ENCODE data around the gene PARVB. TPM values are rescaled to one million over a fixed set of nuclear protein-coding genes. Genes with fewer than 3 reads are reported as not detected.

PARVB gene
- total RNA-seq, 1 experiment from 2014 or later, result 85.3 TPM

GRCh38 chr22:44187652-44188230 lies 163.6 kb downstream of the PARVB start:
- Histone ChIP-seq H3K9ac (ENCODE audit: low read length) (no peak overlapping the region), H3K4me1 (ENCODE audit: insufficient read depth, low read length) (peaks cover 1% of the 10 kb centered on the region; the same call in 1 of the 2 replicates), H2AFZ (ENCODE audit: low read length) (no peak overlapping the region), H3F3A (ENCODE audit: low read length, unreplicated experiment) (no peaks in the 10 kb centered on the region), H3K4me3 (ENCODE audit: low read length) (no peak overlapping the region), H3K27me3 (ENCODE audit: low read length) (no peaks in the 10 kb centered on the region), H3K9me3 (ENCODE audit: low read length) (no peaks in the 10 kb centered on the region), H3K27ac (ENCODE audit: low read length) (no peak overlapping the region), H3K79me2 (ENCODE audit: low read length) (no peaks in the 10 kb centered on the region), H3K4me2 (ENCODE audit: low read length) (no peak overlapping the region), H3K9me2 (replicated peaks; ENCODE audit: low read length) (no peaks in the 10 kb centered on the region), H4K20me1 (ENCODE audit: low read length) (no peaks in the 10 kb centered on the region), H3K36me3 (ENCODE audit: low read depth, low read length) (no peaks in the 10 kb centered on the region)
- DNase-seq (no peak), ATAC-seq (no peak)
- POLR2A ChIA-PET (ENCODE audit: unreplicated experiment), result no interaction called here
- CTCF ChIA-PET, result no interaction called here
- TF ChIP-seq CTCF (conservative IDR thresholded peaks at IDR 0.05; ENCODE audit: low read depth, low read length), result no peak
- no peak for TF ChIP-seq EZH2phosphoT487 (IDR thresholded peaks at IDR 0.05; ENCODE audit: borderline replicate concordance, low read length)
- intact Hi-C loops (cut with micrococcal nuclease), result no loop called here
- BruUV-seq (replicated peaks), result no TSS peak

DNA sequence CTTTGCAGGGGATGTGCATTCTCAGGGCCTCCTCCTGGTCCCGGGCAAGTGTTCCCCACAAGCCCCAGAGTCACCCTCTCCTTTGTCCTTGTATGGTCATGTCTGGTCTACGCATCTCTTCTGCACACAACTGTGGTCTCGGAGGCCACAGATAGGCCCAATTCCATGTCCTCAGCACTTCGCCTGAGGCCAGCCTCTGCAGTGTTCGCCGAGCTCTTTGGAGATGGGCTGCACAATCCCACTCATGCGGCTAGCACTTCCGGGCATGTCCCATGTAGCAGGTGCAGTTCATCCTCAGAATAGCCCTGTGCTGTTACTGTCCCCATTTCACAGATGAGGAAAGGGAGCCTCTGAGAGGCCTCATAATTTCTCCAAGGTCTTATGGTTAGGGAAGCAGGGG lies 164.2 kb downstream of the PARVB start:
- no peaks in the 10 kb centered on the region for H4K20me1 ChIP-seq (ENCODE audit: low read length)
- no peak overlapping the region for H3K9ac ChIP-seq (ENCODE audit: low read length)
- intact Hi-C loops (cut with micrococcal nuclease), result no loop called here
- no peak overlapping the region for H3K4me2 ChIP-seq (ENCODE audit: low read length)
- no peaks in the 10 kb centered on the region for H3K36me3 ChIP-seq (ENCODE audit: low read depth, low read length)
- no peak overlapping the region for H3K27ac ChIP-seq (ENCODE audit: low read length)
- ChIA-PET CTCF (no interaction called here), POLR2A (ENCODE audit: unreplicated experiment) (no interaction called here)
- ATAC-seq (no peak), DNase-seq (no peak)
- BruUV-seq (replicated peaks), result no TSS peak
- H3K27me3 ChIP-seq (ENCODE audit: low read length), result no peaks in the 10 kb centered on the region
- H3K9me3 ChIP-seq (ENCODE audit: low read length), result no peaks in the 10 kb centered on the region
- no peak overlapping the region for H2AFZ ChIP-seq (ENCODE audit: low read length)
- TF ChIP-seq EZH2 (IDR thresholded peaks at IDR 0.05; ENCODE audit: low read length, unreplicated experiment) (no peak), CTCF (conservative IDR thresholded peaks at IDR 0.05; ENCODE audit: low read depth, low read length) (no peak), EZH2phosphoT487 (IDR thresholded peaks at IDR 0.05; ENCODE audit: borderline replicate concordance, low read length) (no peak)
- no peaks in the 10 kb centered on the region for H3K79me2 ChIP-seq (ENCODE audit: low read length)
- peaks cover 7% of the 10 kb centered on the region; the same call in 1 of the 2 replicates for H3K4me1 ChIP-seq (ENCODE audit: insufficient read depth, low read length)
- H3K4me3 ChIP-seq (ENCODE audit: low read length), result no peak overlapping the region
- no peaks in the 10 kb centered on the region for H3F3A ChIP-seq (ENCODE audit: low read length, unreplicated experiment)
- H3K9me2 ChIP-seq (replicated peaks; ENCODE audit: low read length), result no peaks in the 10 kb centered on the region

- no peaks in the 10 kb centered on the region for H3K79me2 ChIP-seq (ENCODE audit: low read length)
- H3K9me2 ChIP-seq (replicated peaks; ENCODE audit: low read length), result no peaks in the 10 kb centered on the region
- no peak overlapping the region for H3K4me3 ChIP-seq (ENCODE audit: low read length)
- H3K4me1 ChIP-seq (ENCODE audit: insufficient read depth, low read length), result peaks cover 8% of the 10 kb centered on the region; the same call in 1 of the 2 replicates
- no peaks in the 10 kb centered on the region for H3K9me3 ChIP-seq (ENCODE audit: low read length)
- intact Hi-C loops (cut with micrococcal nuclease), result no loop called here
- DNase-seq (no peak), ATAC-seq (no peak)
- H3K27ac ChIP-seq (ENCODE audit: low read length), result no peak overlapping the region
- no peaks in the 10 kb centered on the region for H3K27me3 ChIP-seq (ENCODE audit: low read length)
- no peaks in the 10 kb centered on the region for H4K20me1 ChIP-seq (ENCODE audit: low read length)
- no peaks in the 10 kb centered on the region for H3F3A ChIP-seq (ENCODE audit: low read length, unreplicated experiment)
- H3K36me3 ChIP-seq (ENCODE audit: low read depth, low read length), result no peaks in the 10 kb centered on the region
- no TSS peak for BruUV-seq (replicated peaks)
- H3K4me2 ChIP-seq (ENCODE audit: low read length), result no peak overlapping the region
- ChIA-PET POLR2A (ENCODE audit: unreplicated experiment) (no interaction called here), CTCF (no interaction called here)
- no peak overlapping the region for H3K9ac ChIP-seq (ENCODE audit: low read length)
- TF ChIP-seq EZH2 (IDR thresholded peaks at IDR 0.05; ENCODE audit: low read length, unreplicated experiment) (no peak), EZH2phosphoT487 (IDR thresholded peaks at IDR 0.05; ENCODE audit: borderline replicate concordance, low read length) (no peak), CTCF (conservative IDR thresholded peaks at IDR 0.05; ENCODE audit: low read depth, low read length) (no peak)
- no peak overlapping the region for H2AFZ ChIP-seq (ENCODE audit: low read length)
These were observed 165.0 kb downstream of the PARVB start for GRCh38 chr22:44188986-44189630.

Data from PC-3 (cell line).